Panc1 (cell line): Measurements from ENCODE around the gene COL4A1. TPM values are rescaled to one million over a fixed set of nuclear protein-coding genes. Genes with fewer than 3 reads are reported as not detected.

Experiments used
- ATAC-seq: fragments of 200-7000 bp; cut with Tn5 transposase; 2 replicates; pipeline ENCODE4 v1.9.1; 2020; ENCODE audit warnings: mild to moderate bottlenecking, moderate library complexity
- BruUV-seq: library from RNA; stranded (reverse); fragments of 400-500 nt; replicated peaks from 2 replicates; lab custom pipeline; 2021; lab: Mats Ljungman, UMichigan
- CTCF ChIA-PET: fragments of 300-600 bp; sonication (Branson Sonifier 250); formaldehyde crosslinking; loops from one replicate; lab custom pipeline; 2022; ENCODE audit warnings: antibody characterized with exemption; lab: Charles Lee
- POLR2A ChIA-PET: fragments of 300-600 bp; sonication (Branson Sonifier 250); formaldehyde crosslinking; loops from one replicate; lab custom pipeline; 2022; ENCODE audit warnings: antibody characterized with exemption; lab: Charles Lee
- DNase-seq: peaks from one replicate; pipeline ENCODE4 v3.0.0-alpha.2; 2010; ENCODE audit warnings: low read depth, low spot score
- H3K27ac ChIP-seq: 2 replicates; pipeline ENCODE4 v1.5.1; 2011; ENCODE audit warnings: mild to moderate bottlenecking, low read length, inconsistent platforms
- H3K27me3 ChIP-seq: fragments of 200-500 bp; sonication (Bioruptor generic); 2 replicates; pipeline ENCODE4 v1.6.0; 2014; ENCODE audit warnings: low read length, inconsistent platforms; ENCODE audit not compliant: control insufficient read depth, insufficient read depth
- H3K36me3 ChIP-seq: fragments of 200-500 bp; sonication (Bioruptor generic); 2 replicates; pipeline ENCODE4 v1.5.1; 2014; ENCODE audit warnings: inconsistent platforms, mild to moderate bottlenecking, low read length, moderate library complexity; ENCODE audit not compliant: control insufficient read depth, insufficient read depth
- H3K4me1 ChIP-seq: 2 replicates; pipeline ENCODE4 v1.5.1; 2011; ENCODE audit warnings: inconsistent platforms, mild to moderate bottlenecking, low read length, moderate library complexity; ENCODE audit not compliant: control insufficient read depth, insufficient read depth
- H3K4me3 ChIP-seq, 2 experiments: 2 replicates each; pipeline ENCODE4 v1.5.1; 2011 to 2012; ENCODE audit warnings: low read depth in 2 of 2, low read length in 2 of 2, mild to moderate bottlenecking in 2 of 2, inconsistent platforms in 1 of 2, moderate library complexity in 1 of 2
- H3K9me3 ChIP-seq: fragments of 200-500 bp; sonication (Bioruptor generic); 2 replicates; pipeline ENCODE4 v1.5.1; 2014; ENCODE audit warnings: low read depth, mild to moderate bottlenecking, inconsistent platforms, low read length, moderate library complexity; ENCODE audit not compliant: control insufficient read depth, insufficient read depth
- CTCF ChIP-seq: fragments of 450-650 bp; IDR thresholded peaks from 2 replicates; pipeline ENCODE4 v1.5.1; 2017; ENCODE audit warnings: mild to moderate bottlenecking
- POLR2AphosphoS5 ChIP-seq: IDR thresholded peaks from 2 replicates; pipeline ENCODE4 v1.6.1; 2012; ENCODE audit warnings: mild to moderate bottlenecking, low read depth, low read length, moderate library complexity
- REST ChIP-seq, 2 experiments: IDR thresholded peaks; 2 replicates each; pipeline ENCODE4 v1.6.1; 2011 to 2012; ENCODE audit warnings: low read depth in 2 of 2, control low read depth in 1 of 2, low read length in 1 of 2, mild to moderate bottlenecking in 1 of 2, moderate library complexity in 1 of 2; ENCODE audit not compliant: insufficient read depth in 1 of 2
- SIN3A ChIP-seq: IDR thresholded peaks from 2 replicates; pipeline ENCODE4 v1.6.1; 2012; ENCODE audit warnings: low read depth, mild to moderate bottlenecking, low read length, moderate library complexity, borderline replicate concordance; ENCODE audit not compliant: insufficient read depth
- TCF7L2 ChIP-seq: IDR thresholded peaks from 2 replicates; pipeline ENCODE4 v1.6.1; 2011; ENCODE audit warnings: mild to moderate bottlenecking, low read depth, low read length, inconsistent platforms
- in situ Hi-C: cut with HindIII; loops from 2 replicates; pipeline ENCODE4 v1.10.0; 2016; ENCODE audit warnings: low sequenced_read_pairs, low pct_unique_long_range_greater_than_20kb
- intact Hi-C: fragments of 100-400 bp; cut with micrococcal nuclease; formaldehyde crosslinking; loops from one replicate; pipeline ENCODE4 v1.10.0; 2022; ENCODE audit not compliant: unreplicated experiment
- total RNA-seq: library from RNA; stranded (reverse); gene quantifications from one replicate; pipeline ENCODE4 v1.2.1, GENCODE V29; 2021; ENCODE audit not compliant: unreplicated experiment

Gene COL4A1
- total RNA-seq, 1 experiment from 2014 or later = 1.1 TPM

- no peaks in the 10 kb centered on the region for H3K4me1 ChIP-seq
- CTCF ChIA-PET = interaction anchor here (0.7 kb wide), 1 partner anchor 638 kb away, joined by 4 read pairs; no protein-coding TSS in a partner anchor
Observed at GRCh38 chr13:110306340-110306959, 507 bp downstream of the COL4A1 start.

GRCh38 chr13:110305949-110306339, 1.0 kb downstream of the COL4A1 start:
- Histone ChIP-seq H3K4me1 (no peaks in the 10 kb centered on the region), H3K27ac (no peak overlapping the region), H3K9me3 (no peaks in the 10 kb centered on the region), H3K36me3 (no peaks in the 10 kb centered on the region), H3K27me3 (peaks cover 9% of the 10 kb centered on the region), H3K4me3 (peak overlapping the region in 1 of 2 experiments; percentile 37; a peak in 1 of 4 replicates)
- intact Hi-C loops = no loop called here
- TF ChIP-seq REST (IDR thresholded peaks at IDR 0.05; ENCODE audit: insufficient read depth in 1 of 2, low read depth in 2 of 2, low read length in 1 of 2) = no peak
- TF ChIP-seq POLR2AphosphoS5 = no peak
- TF ChIP-seq SIN3A = no peak
- no peak for TF ChIP-seq TCF7L2
- TF ChIP-seq CTCF = no peak
- in situ Hi-C loops = no loop called here
- ATAC-seq (no peak), DNase-seq (no peak)
- POLR2A ChIA-PET = no interaction called here
- CTCF ChIA-PET = interaction anchor here (0.7 kb wide), 1 partner anchor 638 kb away, joined by 4 read pairs; no protein-coding TSS in a partner anchor
- BruUV-seq = no TSS peak

More at GRCh38 chr13:110306340-110306959, 507 bp downstream of the COL4A1 start:
- POLR2A ChIA-PET = interaction anchor here (0.6 kb wide), 1 partner anchor 12 kb away, joined by 10 read pairs; no protein-coding TSS in a partner anchor
- Histone ChIP-seq H3K4me3 (peak overlapping the region; percentile 11 to 37; a peak in 3 of 4 replicates), H3K27ac (no peak overlapping the region), H3K27me3 (peaks cover 9% of the 10 kb centered on the region), H3K9me3 (no peaks in the 10 kb centered on the region), H3K36me3 (no peaks in the 10 kb centered on the region)
- ATAC-seq = no peak
- no peak for DNase-seq
- TF ChIP-seq REST (IDR thresholded peaks at IDR 0.05; ENCODE audit: insufficient read depth in 1 of 2, low read depth in 2 of 2, low read length in 1 of 2) (no peak), SIN3A (no peak), CTCF (no peak), POLR2AphosphoS5 (no peak), TCF7L2 (no peak)
- no TSS peak for BruUV-seq
- in situ Hi-C loops (no loop called here), intact Hi-C loops (no loop called here)
